IMR-90 (cell line): ENCODE results near the gene EPB41L1. TPM values are rescaled to one million over a fixed set of nuclear protein-coding genes. Genes with fewer than 3 reads are reported as not detected.
A peak's percentile ranks its signal among the peaks of the same experiment; 100 is the strongest.

Source experiments
- ATAC-seq: fragments of 200-7000 bp; cut with Tn5 transposase; 2 replicates; pipeline ENCODE4 v1.9.1; 2020; ENCODE audit warnings: low read depth, mild to moderate bottlenecking, moderate library complexity
- BruUV-seq: library from RNA; stranded (reverse); fragments of 400-500 nt; replicated peaks from 2 replicates; lab custom pipeline; 2021; lab: Mats Ljungman, UMichigan
- CTCF ChIA-PET: fragments of 300-600 bp; formaldehyde crosslinking; extraction: SDS; loops from one replicate; lab custom pipeline; 2021; ENCODE audit warnings: antibody characterized with exemption; lab: Yijun Ruan, JAX
- POLR2A ChIA-PET: fragments of 300-600 bp; sonication (Branson Sonifier 250); formaldehyde crosslinking; loops from one replicate; lab custom pipeline; 2022; ENCODE audit warnings: antibody characterized with exemption; ENCODE audit not compliant: unreplicated experiment; lab: Charles Lee
- DNase-seq: peaks from one replicate; pipeline ENCODE4 v3.0.0; 2013
- H2AFZ ChIP-seq: replicated peaks from 2 replicates; pipeline ENCODE3; 2013; ENCODE audit warnings: low read length, mild to moderate bottlenecking; ENCODE audit not compliant: poor library complexity
- H2AK5ac ChIP-seq: 2 replicates; pipeline ENCODE4 v1.6.1; 2013; ENCODE audit warnings: low read depth, low read length, inconsistent platforms
- H2AK9ac ChIP-seq: replicated peaks from 2 replicates; pipeline ENCODE3; 2013; ENCODE audit warnings: mild to moderate bottlenecking, low read depth, low read length, moderate library complexity; ENCODE audit not compliant: poor library complexity
- H2BK120ac ChIP-seq: 2 replicates; pipeline ENCODE4 v1.6.1; 2013; ENCODE audit warnings: low read depth, low read length, inconsistent platforms
- H2BK15ac ChIP-seq: 3 replicates; pipeline ENCODE4 v1.6.1; 2013; ENCODE audit warnings: low read depth, low read length, inconsistent platforms
- H2BK20ac ChIP-seq: 2 replicates; pipeline ENCODE4 v1.6.1; 2013; ENCODE audit warnings: low read depth, mild to moderate bottlenecking, inconsistent platforms, low read length, moderate library complexity
- H2BK5ac ChIP-seq: 2 replicates; pipeline ENCODE4 v1.6.1; 2013; ENCODE audit warnings: mild to moderate bottlenecking, low read depth, low read length, inconsistent platforms; ENCODE audit not compliant: poor library complexity, severe bottlenecking
- H3K14ac ChIP-seq: replicated peaks from 2 replicates; pipeline ENCODE4 v1.6.1; 2013; ENCODE audit warnings: low read depth, low read length, inconsistent platforms
- H3K18ac ChIP-seq: 2 replicates; pipeline ENCODE4 v1.6.1; 2013; ENCODE audit warnings: low read depth, low read length, control low read depth
- H3K23ac ChIP-seq: 2 replicates; pipeline ENCODE4 v1.6.1; 2013; ENCODE audit warnings: low read depth, low read length, inconsistent platforms
- H3K27ac ChIP-seq: 2 replicates; pipeline ENCODE4 v1.5.1; 2013; ENCODE audit warnings: mild to moderate bottlenecking, control low read depth, low read length; ENCODE audit not compliant: insufficient read depth
- H3K27me3 ChIP-seq: 2 replicates; pipeline ENCODE4 v1.6.1; 2013; ENCODE audit warnings: low read length; ENCODE audit not compliant: control insufficient read depth, insufficient read depth
- H3K36me3 ChIP-seq: 2 replicates; pipeline ENCODE4 v1.6.1; 2013; ENCODE audit warnings: low read length, mixed read lengths; ENCODE audit not compliant: control insufficient read depth, insufficient read depth
- H3K4ac ChIP-seq: 2 replicates; pipeline ENCODE4 v1.6.1; 2013; ENCODE audit warnings: low read depth, low read length, inconsistent platforms
- H3K4me1 ChIP-seq: 2 replicates; pipeline ENCODE4 v1.6.1; 2013; ENCODE audit warnings: low read length, mixed read lengths; ENCODE audit not compliant: control insufficient read depth, insufficient read depth
- H3K4me2 ChIP-seq: 2 replicates; pipeline ENCODE4 v1.6.1; 2013; ENCODE audit warnings: low read depth, mild to moderate bottlenecking, control low read depth, low read length, moderate library complexity
- H3K4me3 ChIP-seq: 2 replicates; pipeline ENCODE4 v1.5.1; 2013; ENCODE audit warnings: low read depth, mild to moderate bottlenecking, control low read depth, low read length, moderate library complexity; ENCODE audit not compliant: insufficient read depth
- H3K56ac ChIP-seq: 2 replicates; pipeline ENCODE4 v1.6.1; 2013; ENCODE audit warnings: low read length, inconsistent platforms; ENCODE audit not compliant: insufficient read depth; ENCODE audit errors: extremely low read depth
- H3K79me1 ChIP-seq, 2 experiments: 2 replicates each; pipeline ENCODE4 v1.6.1; 2013; ENCODE audit warnings: low read length in 2 of 2, inconsistent platforms in 1 of 2, low read depth in 1 of 2
- H3K9ac ChIP-seq: 2 replicates; pipeline ENCODE4 v1.6.1; 2013; ENCODE audit warnings: low read depth, low read length, control low read depth
- H3K9me1 ChIP-seq: 2 replicates; pipeline ENCODE4 v1.6.1; 2013; ENCODE audit warnings: low read length, inconsistent platforms; ENCODE audit not compliant: insufficient read depth
- H3K9me3 ChIP-seq: 2 replicates; pipeline ENCODE4 v1.6.1; 2013; ENCODE audit warnings: low read length; ENCODE audit not compliant: control insufficient read depth, insufficient read depth
- H4K20me1 ChIP-seq: 2 replicates; pipeline ENCODE4 v1.6.1; 2013; ENCODE audit warnings: low read length, inconsistent platforms; ENCODE audit not compliant: insufficient read depth
- H4K5ac ChIP-seq: 2 replicates; pipeline ENCODE4 v1.6.1; 2013; ENCODE audit warnings: mild to moderate bottlenecking, low read depth, low read length, control low read depth
- H4K8ac ChIP-seq, 2 experiments: 2 replicates each; pipeline ENCODE4 v1.6.1; 2013; ENCODE audit warnings: low read depth in 2 of 2, low read length in 2 of 2, control low read depth in 1 of 2, inconsistent platforms in 1 of 2
- H4K91ac ChIP-seq: 2 replicates; pipeline ENCODE4 v1.6.1; 2013; ENCODE audit warnings: low read depth, low read length, inconsistent platforms; ENCODE audit not compliant: insufficient read depth
- CEBPB ChIP-seq: IDR thresholded peaks from 2 replicates; pipeline ENCODE4 v1.6.1; 2012; ENCODE audit warnings: low read depth, low read length, improper control_type of control experiment
- CHD1 ChIP-seq: IDR thresholded peaks from 2 replicates; pipeline ENCODE4 v1.6.1; 2012; ENCODE audit warnings: low read depth, low read length, improper control_type of control experiment
- FOS ChIP-seq: fragments of 150-350 bp; IDR thresholded peaks from 2 replicates; pipeline ENCODE4 v1.6.1; 2016; ENCODE audit warnings: low read depth, low read length
- MAFK ChIP-seq: IDR thresholded peaks from 2 replicates; pipeline ENCODE4 v1.6.1; 2012; ENCODE audit warnings: low read depth, low read length, improper control_type of control experiment
- MAZ ChIP-seq: IDR thresholded peaks from 2 replicates; pipeline ENCODE4 v1.6.1; 2012; ENCODE audit warnings: low read depth, mild to moderate bottlenecking, low read length, improper control_type of control experiment, moderate library complexity, borderline replicate concordance
- MXI1 ChIP-seq: IDR thresholded peaks from 2 replicates; pipeline ENCODE4 v1.6.1; 2012; ENCODE audit warnings: low read depth, mild to moderate bottlenecking, low read length, moderate library complexity, borderline replicate concordance
- NFE2L2 ChIP-seq: fragments of 150-350 bp; IDR thresholded peaks from 2 replicates; pipeline ENCODE4 v1.6.1; 2016; ENCODE audit warnings: low read depth, mild to moderate bottlenecking, low read length
- POLR2A ChIP-seq: IDR thresholded peaks from 2 replicates; pipeline ENCODE4 v1.6.1; 2012; ENCODE audit warnings: mild to moderate bottlenecking, low read depth, low read length
- RAD21 ChIP-seq: IDR thresholded peaks from 2 replicates; pipeline ENCODE4 v1.6.1; 2012; ENCODE audit warnings: low read length, improper control_type of control experiment
- SMC3 ChIP-seq: fragments of 150-350 bp; IDR thresholded peaks from 2 replicates; pipeline ENCODE4 v1.6.1; 2016; ENCODE audit warnings: low read depth, mild to moderate bottlenecking, antibody characterized with exemption, low read length, moderate library complexity
- WGBS, 2 experiments: methylation state at CpG; one replicate each; pipeline versions ENCODE4 v1.1.5 to v1.1.7; 2013; ENCODE audit warnings: missing lambda C conversion rate in 2 of 2; ENCODE audit not compliant: insufficient read length in 1 of 2; ENCODE audit errors: extremely low coverage in 2 of 2; 5-methylcytosine and 5-hydroxymethylcytosine counted together
- dilution Hi-C: fragments of 300-500 bp; cut with HindIII; formaldehyde crosslinking; loops from one replicate; pipeline ENCODE4 v1.14.3; 2018; ENCODE audit warnings: low sequenced_read_pairs; ENCODE audit not compliant: unreplicated experiment
- in situ Hi-C: fragments of 300-500 bp; cut with MboI; formaldehyde crosslinking; loops from 3 replicates; pipeline ENCODE4 v1.14.3; 2019; ENCODE audit warnings: low sequenced_read_pairs, inconsistent platforms, mixed read lengths
- intact Hi-C: fragments of 100-400 bp; cut with micrococcal nuclease; formaldehyde crosslinking; loops from 2 replicates; pipeline ENCODE4 v1.10.0; 2022
- polyA plus RNA-seq, 3 experiments: library from polyadenylated mRNA; depleted of rRNA; stranded (reverse); fragments of >200 nt; gene quantifications; 2 replicates each; pipeline ENCODE4 v1.2.3, GENCODE V29; 2012; ENCODE audit warnings: low replicate concordance in 1 of 3
- total RNA-seq: library from RNA; depleted of rRNA; stranded (reverse); fragments of >200 nt; gene quantifications from 2 replicates; pipeline ENCODE4 v1.2.3, GENCODE V29; 2012

The EPB41L1 gene
- total and polyA plus RNA-seq, 2 of the 4 experiments (the other 2 are of a cell fraction) = 12.5 to 33.7 TPM

- dilution Hi-C loops (no loop called here), in situ Hi-C loops (no loop called here), intact Hi-C loops (no loop called here)
- Histone ChIP-seq H2BK15ac (no peak overlapping the region), H3K27me3 (peaks cover 52% of the 10 kb centered on the region), H2BK5ac (no peak overlapping the region), H2BK20ac (no peak overlapping the region), H3K14ac (no peak overlapping the region), H4K91ac (no peak overlapping the region), H2BK120ac (no peak overlapping the region), H3K4me1 (no peaks in the 10 kb centered on the region), H4K5ac (no peak overlapping the region), H3K79me1 (no peaks in the 10 kb centered on the region), H3K4me3 (no peak overlapping the region), H3K18ac (no peak overlapping the region), H4K8ac (no peak overlapping the region), H4K20me1 (no peaks in the 10 kb centered on the region), H3K27ac (no peak overlapping the region), H3K23ac (no peak overlapping the region), H3K9me3 (no peaks in the 10 kb centered on the region), H3K9ac (no peak overlapping the region), H3K56ac (no peak overlapping the region), H3K4ac (no peak overlapping the region), H3K9me1 (no peaks in the 10 kb centered on the region), H2AK5ac (no peak overlapping the region), H3K36me3 (no peaks in the 10 kb centered on the region), H2AK9ac (no peak overlapping the region), H3K4me2 (no peak overlapping the region), H2AFZ (peak overlapping the region; percentile 49)
- BruUV-seq = no TSS peak
- ChIA-PET CTCF (no interaction called here), POLR2A (no interaction called here)
- TF ChIP-seq RAD21 (no peak), SMC3 (no peak), CEBPB (no peak), MXI1 (no peak), MAZ (no peak), MAFK (no peak), NFE2L2 (no peak), POLR2A (no peak), CHD1 (no peak), FOS (no peak)
- ATAC-seq (no peak), DNase-seq (no peak)
- WGBS, 2 experiments = 67% methylated on average over 1 of the region's 5 CpGs; no CpG with 5 or more reads in 1 of the 2 experiments
Observed at GRCh38 chr20:36279362-36279761, 124.8 kb downstream of the EPB41L1 start.
